GM18951 (cell line): ENCODE results near the gene HK2.

Source experiments
- POLR2A ChIP-seq: IDR thresholded peaks from 4 replicates; pipeline ENCODE4 v1.6.1; 2011; ENCODE audit warnings: mild to moderate bottlenecking; ENCODE audit not compliant: insufficient read length, insufficient read depth; ENCODE audit errors: extremely low read depth
- in situ Hi-C: fragments of 300-500 bp; cut with MboI; formaldehyde crosslinking; loops from one replicate; pipeline ENCODE4 v1.12.0; 2022; ENCODE audit warnings: low sequenced_read_pairs, mixed read lengths, inconsistent platforms; ENCODE audit not compliant: unreplicated experiment

Gene HK2

DNA sequence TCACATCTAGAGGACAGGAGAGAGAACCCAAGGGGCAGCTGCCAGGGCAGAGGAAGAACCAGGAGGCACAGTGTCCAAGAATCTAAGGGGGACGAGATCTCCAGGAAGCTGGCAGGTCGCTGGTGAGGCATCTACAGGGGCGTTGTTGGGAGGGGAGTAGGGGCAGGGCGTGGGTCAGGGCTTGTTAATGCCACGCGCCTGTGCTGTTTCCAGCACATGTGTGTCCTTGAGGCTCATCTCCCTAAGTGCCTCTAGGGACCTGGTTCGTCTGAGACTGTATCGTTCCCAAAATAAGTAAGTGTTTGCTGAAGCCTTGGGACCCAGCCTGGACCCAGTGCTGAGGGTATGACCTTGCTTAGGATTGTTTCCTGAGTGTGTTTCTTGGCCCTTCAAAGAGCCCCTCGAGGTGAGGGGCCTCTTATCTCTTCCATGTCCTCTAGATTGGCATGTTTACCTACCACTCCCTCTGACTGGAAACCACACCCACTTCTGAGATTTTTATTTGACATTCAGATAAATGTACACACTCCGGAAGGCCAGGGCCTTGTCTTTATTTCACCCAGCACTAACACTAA is 22.2 kb downstream of the HK2 start:
- in situ Hi-C loops, result no loop called here
- TF ChIP-seq POLR2A, result no peak

GRCh38 chr2:74856599-74856998 is 22.7 kb downstream of the HK2 start:
- in situ Hi-C loops, result no loop called here

GRCh38 chr2:74857215-74857614 is 23.3 kb downstream of the HK2 start:
- TF ChIP-seq POLR2A, result no peak
- in situ Hi-C loops, result no loop called here

More at GRCh38 chr2:74856599-74856998, 22.7 kb downstream of the HK2 start:
- TF ChIP-seq POLR2A, result no peak

GRCh38 chr2:74857725-74858124 is 23.8 kb downstream of the HK2 start:
- TF ChIP-seq POLR2A, result no peak
- in situ Hi-C loops, result no loop called here

GRCh38 chr2:74858281-74858680 is 24.4 kb downstream of the HK2 start:
- in situ Hi-C loops, result no loop called here
- TF ChIP-seq POLR2A, result no peak

DNA sequence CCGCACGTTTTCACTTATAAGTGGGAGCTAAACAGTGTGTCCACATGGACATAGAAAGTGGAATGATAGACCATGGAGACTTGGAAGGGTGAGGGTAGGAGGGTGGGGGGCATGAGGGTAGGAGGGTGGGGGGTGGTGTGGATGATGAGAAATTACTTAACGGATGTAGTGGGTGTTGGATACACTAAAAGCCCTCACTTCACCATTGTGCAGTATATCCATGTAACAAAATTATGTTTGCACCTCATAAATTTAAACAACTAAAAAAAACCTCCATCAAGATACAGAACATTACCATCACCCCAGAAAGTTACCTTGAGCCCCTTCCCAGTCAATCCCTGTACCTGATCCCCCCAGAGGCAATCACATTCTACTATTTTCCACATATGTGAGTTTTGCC is 26.2 kb downstream of the HK2 start:
- in situ Hi-C loops, result no loop called here
- no peak for TF ChIP-seq POLR2A

DNA sequence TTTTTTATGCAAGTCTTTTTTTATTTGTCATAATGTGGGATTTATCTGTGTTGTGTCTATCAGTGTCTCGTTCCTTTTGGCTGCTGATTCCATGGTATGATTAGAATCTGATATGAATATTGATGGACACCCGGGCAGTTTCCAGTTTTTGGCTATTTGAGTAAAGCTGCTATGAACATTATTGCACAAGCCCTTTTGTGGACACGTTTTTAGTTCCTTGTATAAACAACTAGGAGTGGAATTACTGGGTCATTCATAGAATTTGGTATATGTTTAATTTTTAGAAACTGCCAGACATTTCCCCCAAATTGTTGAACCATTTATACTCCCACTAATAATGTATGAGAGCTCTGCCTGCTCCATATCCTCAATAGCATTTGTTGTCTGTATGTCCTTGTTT is 26.6 kb downstream of the HK2 start:
- TF ChIP-seq POLR2A, result no peak
- in situ Hi-C loops, result no loop called here

- TF ChIP-seq POLR2A, result no peak
- in situ Hi-C loops, result no loop called here
Observed at GRCh38 chr2:74861531-74861930, 27.6 kb downstream of the HK2 start.

- in situ Hi-C loops, result no loop called here
- no peak for TF ChIP-seq POLR2A
Observed at GRCh38 chr2:74862020-74862964, 28.4 kb downstream of the HK2 start.

GRCh38 chr2:74863802-74864248 is 29.9 kb downstream of the HK2 start:
- TF ChIP-seq POLR2A, result no peak

DNA sequence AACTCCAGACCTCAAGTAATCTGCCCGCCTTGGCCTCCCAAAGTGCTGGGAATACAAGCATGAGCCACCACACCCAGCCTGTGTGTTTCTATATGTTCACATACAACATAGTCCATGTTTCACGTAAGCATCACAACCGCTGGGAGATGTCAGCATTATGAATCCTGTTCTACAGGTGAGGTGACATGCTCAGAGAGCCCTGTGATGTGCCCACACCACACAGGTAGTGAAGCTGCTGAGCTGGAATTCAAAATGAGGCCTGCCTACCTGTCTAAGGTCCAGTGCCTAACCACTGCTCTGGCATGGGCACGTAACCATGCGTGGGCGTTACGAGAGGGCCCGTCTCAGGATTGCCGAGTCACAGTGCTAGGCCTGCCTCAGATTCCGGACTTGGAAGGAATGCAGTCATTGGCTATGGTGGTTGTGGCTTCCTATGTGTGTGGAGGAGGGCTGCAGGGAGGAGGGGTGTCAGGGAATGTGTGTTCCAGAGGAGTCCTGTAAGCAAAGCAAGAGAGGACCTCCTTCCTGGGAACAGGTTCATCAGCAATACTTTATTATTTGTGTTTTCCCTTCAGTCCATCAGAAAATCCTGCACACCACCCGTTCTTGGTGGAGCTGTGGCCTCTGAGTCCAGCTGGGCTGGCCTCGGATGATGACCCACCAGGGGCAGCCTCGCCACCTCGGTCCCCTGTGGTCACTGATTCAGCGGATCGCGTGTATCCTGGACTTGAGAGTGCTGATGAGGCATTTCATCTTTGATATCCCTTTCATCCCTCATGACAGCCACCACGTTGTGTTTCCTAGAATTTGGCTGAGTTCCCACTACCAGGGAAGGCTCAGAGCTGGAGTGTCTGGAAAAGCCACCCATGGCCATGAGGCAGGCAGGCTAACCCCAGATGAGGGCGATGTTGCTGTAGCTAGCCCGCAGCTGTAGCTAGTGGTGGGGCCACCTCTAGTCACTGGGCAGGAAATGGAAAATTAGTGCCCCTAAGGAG is 31.1 kb downstream of the HK2 start:
- in situ Hi-C loops, result no loop called here
- TF ChIP-seq POLR2A, result no peak

More at GRCh38 chr2:74863802-74864248, 29.9 kb downstream of the HK2 start:
- in situ Hi-C loops, result no loop called here

DNA sequence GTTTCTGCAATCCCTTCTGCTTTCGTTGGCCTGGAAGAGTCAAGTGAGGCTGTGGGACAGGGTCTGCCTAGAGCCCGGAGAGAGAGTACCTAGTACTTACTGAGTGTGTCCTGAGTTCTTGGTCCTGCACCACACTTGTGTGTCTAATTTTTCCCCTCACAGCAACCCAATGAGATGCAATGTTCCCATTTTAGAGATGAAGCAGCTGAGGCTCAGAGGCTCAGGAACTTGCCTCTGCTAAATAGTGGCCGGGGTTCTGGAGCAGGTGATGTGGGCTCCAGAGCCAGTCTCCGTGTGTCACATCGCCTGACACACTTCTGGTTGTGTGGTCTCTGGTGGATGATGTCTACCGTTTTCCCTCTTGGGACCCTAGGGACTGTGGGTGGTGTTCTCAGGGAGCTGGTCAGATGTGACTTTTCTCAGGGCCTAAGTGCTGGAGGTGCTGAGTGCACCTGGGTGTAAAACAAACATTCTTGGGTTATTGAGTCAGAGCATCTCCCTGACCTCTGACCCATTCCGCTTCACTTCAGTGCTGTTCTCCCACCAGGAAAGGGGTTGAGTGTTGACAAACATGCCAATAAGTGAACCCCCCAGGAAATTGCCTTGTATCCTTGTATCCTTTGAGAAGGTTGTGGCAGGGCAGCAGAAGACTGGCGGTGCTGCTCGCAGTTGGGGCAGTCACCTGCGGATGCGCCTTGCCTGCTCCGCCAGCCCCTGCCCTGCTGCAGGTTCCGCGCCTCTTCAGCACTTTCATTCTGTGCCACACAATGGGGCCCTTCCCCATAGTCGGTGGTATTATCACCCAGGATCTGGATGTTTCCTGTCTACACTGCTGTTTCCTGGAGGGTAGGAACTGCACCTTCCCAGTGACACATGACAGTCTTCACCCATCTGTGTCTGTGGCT is 32.1 kb downstream of the HK2 start:
- in situ Hi-C loops, result no loop called here
- TF ChIP-seq POLR2A, result no peak
